Kasumi-1 (cell line): ENCODE results near the gene RPLP1.

ENCODE experiments used
- DNase-seq, 2 experiments: peaks; one replicate each; lab custom pipeline; 2025; lab: John Stamatoyannopoulos, UW

The RPLP1 gene

DNA sequence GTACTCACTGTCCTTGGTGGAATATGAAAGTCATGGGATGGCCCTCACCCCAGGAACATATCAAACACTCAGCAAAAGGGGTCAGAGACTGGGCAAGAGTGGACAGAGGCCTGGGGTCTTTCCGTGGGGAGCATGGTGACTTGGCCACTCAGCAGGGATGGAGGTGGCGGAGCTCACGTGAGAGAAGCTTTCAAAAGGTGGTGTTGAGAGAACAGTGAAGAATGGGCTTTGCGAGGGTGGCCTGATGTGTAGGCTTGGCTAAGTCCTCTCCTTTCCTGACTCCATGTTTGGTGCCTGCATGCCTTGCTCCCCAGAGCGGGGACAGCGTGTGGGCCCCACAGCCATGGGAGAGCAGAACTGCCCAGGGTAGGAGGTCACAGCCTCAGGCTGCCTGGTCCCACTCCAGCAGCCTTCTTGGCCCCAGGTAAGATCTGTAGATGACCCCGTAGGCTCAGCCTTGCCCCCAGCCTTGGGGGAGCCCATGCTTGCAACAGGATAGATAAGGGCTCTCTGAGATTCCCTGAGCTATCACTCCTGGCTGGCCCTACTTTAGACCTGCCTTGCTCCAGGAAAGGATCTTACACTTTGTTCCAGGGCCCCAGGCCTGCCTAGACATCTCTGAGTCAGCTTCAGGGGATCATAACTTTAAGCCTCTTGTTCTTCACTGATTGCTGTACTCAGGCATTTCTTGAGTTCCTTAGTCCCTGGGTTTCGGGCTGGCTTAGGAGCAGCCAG, 17.0 kb downstream of the RPLP1 start:
- no peak for DNase-seq

GRCh38 chr15:69472046-69472445, 19.4 kb downstream of the RPLP1 start:
- DNase-seq, result no peak

DNA sequence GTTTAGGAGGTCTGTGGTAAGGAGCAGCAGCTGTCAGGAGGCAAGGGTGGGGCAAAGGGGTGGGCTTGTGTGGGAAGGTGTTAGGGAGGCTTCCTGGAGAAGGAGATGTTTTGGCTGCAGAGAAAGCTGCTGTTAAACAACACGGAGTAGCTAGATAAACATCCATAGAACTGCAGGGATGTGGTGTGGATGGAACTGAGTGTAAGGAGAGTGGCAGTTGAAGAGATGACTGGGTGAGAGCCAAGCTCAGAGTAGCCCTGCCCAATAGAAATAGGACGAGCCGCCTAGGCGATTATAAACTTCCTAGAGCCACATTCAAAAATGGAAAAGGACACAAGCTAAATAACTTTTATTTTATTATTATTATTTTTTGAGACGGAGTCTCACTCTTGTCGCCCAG, 19.9 kb downstream of the RPLP1 start:
- no peak for DNase-seq

DNA sequence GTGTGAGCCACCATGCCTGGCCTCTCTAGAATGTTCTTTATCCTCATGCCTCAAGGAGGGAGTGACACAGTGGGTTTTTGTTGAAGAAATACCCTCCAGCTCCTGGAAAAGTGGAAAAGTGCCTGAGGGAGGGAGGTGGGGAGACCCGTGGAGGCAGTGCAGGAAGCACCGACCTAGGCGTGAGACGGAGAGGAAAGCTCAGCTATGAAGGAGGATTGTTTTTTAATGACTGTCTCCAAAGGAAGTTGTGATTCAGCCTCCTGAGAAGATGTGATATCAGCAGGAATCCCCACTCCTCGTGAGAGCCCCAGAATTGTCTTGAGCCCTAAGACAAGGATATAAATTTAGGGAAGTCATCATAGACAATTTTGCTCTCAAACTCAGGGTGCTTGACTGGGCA, 21.7 kb downstream of the RPLP1 start:
- DNase-seq, result no peak

- DNase-seq, result no peak
Observed at GRCh38 chr15:69474846-69475455, 22.3 kb downstream of the RPLP1 start.

- peak; percentile 50 to 81 for DNase-seq
Observed at GRCh38 chr15:69475769-69476358, 23.2 kb downstream of the RPLP1 start.

DNA sequence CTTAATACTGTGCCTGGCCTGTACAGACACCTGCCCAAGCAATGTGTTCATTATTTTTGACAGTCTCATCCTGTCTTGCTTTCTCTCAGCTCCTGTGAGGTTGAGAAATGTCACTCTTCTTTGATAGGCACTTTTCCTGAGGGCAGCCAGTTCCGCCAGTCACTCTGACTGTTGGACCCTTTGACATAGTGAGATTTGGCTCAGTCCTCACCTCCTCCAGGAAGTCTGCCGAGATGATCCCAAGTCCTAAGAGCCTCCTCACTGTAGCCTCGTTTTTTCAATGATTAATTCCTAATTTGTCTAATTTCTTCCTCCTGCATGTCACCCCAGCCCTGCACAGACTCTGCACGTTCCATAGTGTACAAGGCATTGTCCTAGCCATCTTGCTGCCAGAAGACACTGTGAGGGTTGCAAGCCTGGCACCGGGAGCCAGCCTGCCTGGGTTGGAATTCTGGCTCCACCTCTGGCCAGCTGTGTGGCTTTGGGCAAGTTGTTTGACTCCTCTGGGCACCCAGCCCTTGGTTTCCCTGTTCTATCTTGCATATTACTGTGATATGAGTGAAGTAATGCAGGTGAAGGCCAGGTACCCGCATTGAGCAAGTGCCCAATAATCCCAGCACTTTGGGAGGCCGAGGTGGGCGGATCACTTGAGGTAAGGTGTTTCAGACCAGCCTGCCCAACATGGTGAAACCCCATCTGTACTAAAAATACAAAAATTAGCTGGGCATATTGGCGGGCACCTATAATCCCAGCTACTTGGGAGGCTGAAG, 24.3 kb downstream of the RPLP1 start:
- no peak for DNase-seq

DNA sequence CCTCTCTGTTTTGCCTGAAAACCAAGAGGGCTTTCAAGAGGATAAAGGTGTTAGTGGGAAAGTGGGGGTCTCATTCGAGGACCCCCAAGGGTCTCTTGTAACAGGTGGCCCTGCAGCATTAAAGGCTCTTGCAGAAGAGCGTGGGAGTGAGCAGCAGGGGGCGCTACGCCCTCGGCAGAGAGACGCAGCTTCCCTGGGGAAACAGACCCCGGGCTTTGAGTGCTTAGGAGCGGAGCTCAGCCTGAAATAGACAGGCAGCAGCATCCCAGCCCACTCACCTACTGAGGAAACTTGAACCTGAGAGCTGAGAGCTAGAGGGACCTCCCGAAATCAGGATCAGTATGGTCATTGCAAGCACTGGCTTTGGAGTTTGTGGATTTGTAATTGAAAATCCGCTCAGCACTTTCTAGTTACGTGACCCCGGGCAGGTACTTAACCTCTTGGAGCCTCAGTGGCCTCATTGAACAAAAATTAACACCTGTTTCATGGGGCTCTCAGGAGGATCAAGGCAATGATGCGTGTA, 25.7 kb downstream of the RPLP1 start:
- peak; percentile 44 for DNase-seq

GRCh38 chr15:69479081-69479480, 26.5 kb downstream of the RPLP1 start:
- DNase-seq, result no peak

- no peak for DNase-seq
Observed at GRCh38 chr15:69479971-69480370, 27.4 kb downstream of the RPLP1 start.

GRCh38 chr15:69480932-69481331, 28.3 kb downstream of the RPLP1 start:
- no peak for DNase-seq

DNA sequence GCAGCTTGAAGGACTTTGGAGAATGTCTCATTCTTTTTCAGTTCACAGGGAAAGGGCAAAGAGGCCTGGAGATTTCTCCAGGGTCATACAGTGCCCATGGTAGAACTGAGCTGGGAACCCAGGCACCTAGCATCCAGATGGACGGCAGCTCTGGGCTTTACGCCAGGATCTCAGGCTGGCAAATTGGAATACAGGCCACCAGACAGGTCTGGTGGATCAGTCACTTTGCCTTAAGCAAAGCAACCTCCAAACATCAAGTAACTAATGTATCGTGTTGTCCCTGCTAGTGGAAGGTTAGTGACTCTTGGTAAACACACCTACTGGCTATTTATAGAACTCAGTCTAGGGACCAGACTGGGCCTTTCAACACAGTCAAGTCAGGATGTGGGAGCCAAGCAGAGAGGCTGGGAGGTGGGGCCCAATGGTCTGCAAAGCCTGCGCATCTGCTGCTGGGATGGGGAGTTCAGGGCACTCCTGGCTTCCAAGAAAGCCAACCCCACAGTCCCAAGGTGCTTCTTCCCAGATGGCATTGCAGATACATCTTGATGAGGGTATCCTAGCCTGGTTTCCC, 30.2 kb downstream of the RPLP1 start:
- no peak for DNase-seq

GRCh38 chr15:69484837-69485236, 32.2 kb downstream of the RPLP1 start:
- no peak for DNase-seq

DNA sequence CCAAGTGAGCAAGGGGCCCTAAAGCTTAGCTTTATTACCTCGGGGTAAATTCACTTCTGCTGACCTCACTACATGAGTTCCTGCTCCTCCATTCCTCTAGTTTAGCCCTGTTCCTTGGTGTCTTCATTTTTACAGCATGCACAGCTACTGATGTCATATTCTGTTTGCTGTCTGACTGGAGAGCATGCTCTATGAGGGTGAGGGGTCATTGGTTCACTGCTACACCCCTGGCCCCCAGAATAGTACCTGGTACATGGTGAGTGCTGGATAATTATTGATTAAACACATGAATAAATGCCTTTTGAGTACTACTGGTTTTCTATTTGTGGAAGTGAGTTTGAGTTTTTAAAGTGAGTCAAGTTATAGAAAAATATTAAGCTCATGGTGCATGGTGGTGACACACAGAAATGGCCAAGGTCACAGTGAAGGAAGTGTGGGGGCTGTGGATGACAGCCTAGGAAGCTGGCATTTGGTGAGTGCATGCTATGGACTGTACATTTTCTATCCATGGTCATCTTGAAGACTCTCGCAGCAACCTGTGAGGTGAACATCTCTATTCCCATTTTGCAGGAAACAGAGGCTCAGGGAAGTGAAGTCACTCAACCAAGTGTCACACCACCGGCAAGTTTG, 34.0 kb downstream of the RPLP1 start:
- DNase-seq, result no peak

GRCh38 chr15:69489073-69489571, 36.5 kb downstream of the RPLP1 start:
- DNase-seq, result no peak

- DNase-seq, result no peak
Observed at GRCh38 chr15:69490356-69491037, 37.9 kb downstream of the RPLP1 start.

GRCh38 chr15:69491038-69491505, 38.5 kb downstream of the RPLP1 start:
- DNase-seq, result no peak

DNA sequence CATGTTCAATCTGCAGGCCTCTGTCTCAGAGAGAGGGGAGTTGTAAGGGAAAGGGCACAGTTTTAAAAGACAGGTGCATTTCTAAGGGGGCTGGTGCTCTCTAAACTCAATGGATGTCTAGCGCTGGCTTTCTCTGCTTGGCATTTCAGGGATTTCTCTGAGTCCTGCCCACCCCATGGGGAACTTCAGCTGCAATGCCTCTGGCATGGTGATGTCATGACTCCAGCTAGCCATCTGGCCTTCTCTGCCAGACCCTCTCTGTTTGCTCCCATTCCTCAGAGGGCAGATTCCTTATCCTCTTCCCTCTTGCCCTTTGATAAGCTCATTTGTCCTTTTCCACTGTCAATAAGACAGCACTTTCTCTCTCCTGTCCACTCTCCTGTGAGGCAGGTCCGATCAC, 40.8 kb downstream of the RPLP1 start:
- DNase-seq, result no peak

DNA sequence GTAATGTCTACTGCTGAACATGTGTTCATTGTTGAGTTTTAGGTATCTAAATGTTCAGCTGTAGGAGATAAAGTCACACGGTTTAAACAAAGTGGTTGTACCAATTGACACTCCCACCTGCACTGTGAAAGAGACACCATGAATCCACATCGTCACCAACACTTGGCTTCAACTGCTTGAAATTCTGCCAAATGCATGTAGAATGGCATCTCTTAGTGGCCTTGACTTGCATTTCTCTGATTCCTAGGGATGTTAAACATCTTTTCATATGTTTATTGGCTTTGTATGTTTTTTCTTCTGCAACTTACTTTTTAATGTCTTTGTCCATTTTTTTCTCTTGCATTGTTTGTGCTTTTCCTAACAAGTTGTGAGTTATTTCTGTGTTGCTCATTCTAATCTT, 43.4 kb downstream of the RPLP1 start:
- no peak for DNase-seq

GRCh38 chr15:69497076-69497475, 44.5 kb downstream of the RPLP1 start:
- no peak for DNase-seq

DNA sequence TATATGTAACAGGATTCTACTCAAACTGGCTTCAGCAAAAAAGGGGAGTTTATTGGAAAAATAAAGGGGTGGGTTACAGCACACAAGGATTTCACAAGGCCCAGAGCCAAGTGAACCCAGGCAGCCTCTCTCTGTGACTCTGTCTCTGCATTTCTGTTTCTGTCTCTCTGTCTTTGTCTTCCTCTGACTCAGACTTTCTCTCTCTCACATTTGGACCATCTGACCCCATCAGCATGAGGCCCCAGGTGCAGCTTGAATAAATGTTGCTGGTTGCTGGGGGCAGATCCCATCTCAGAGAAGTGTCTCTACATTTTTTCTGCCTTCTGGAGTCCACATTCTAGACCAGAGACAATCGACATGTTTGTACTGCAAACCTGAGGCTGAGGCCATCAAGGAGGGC, 45.0 kb downstream of the RPLP1 start:
- DNase-seq, result no peak
